Parathyroid adenoma (tissue), 2 donors: ENCODE measurements around the gene ETV3.
A peak's percentile ranks its signal among the peaks of the same experiment; 100 is the strongest.

Source experiments
- H2AFZ ChIP-seq: fragments of 300-600 bp; sonication (generic); one replicate; pipeline ENCODE4 v1.7.0; 2017; ENCODE audit warnings: antibody characterized with exemption, mild to moderate bottlenecking
- H3K27ac ChIP-seq: fragments of 300-600 bp; sonication (generic); one replicate; pipeline ENCODE4 v1.7.0; 2017
- H3K27me3 ChIP-seq: fragments of 300-600 bp; sonication (generic); one replicate; pipeline ENCODE4 v1.7.0; 2017; ENCODE audit warnings: low read length; ENCODE audit not compliant: control insufficient read depth, insufficient read depth
- H3K36me3 ChIP-seq: fragments of 300-600 bp; sonication (generic); one replicate; pipeline ENCODE4 v1.7.0; 2017; ENCODE audit warnings: low read length; ENCODE audit not compliant: control insufficient read depth, insufficient read depth
- H3K4me1 ChIP-seq: fragments of 300-600 bp; sonication (generic); one replicate; pipeline ENCODE4 v1.7.0; 2017; ENCODE audit warnings: control low read depth
- H3K4me2 ChIP-seq: fragments of 300-600 bp; sonication (generic); one replicate; pipeline ENCODE4 v1.7.0; 2017; ENCODE audit warnings: low read length
- H3K4me3 ChIP-seq: fragments of 300-600 bp; sonication (generic); one replicate; pipeline ENCODE4 v1.7.0; 2017; ENCODE audit warnings: low read depth, low read length
- H3K79me2 ChIP-seq: fragments of 300-600 bp; sonication (generic); one replicate; pipeline ENCODE4 v1.7.0; 2017; ENCODE audit warnings: control low read depth
- H3K9ac ChIP-seq: fragments of 300-600 bp; sonication (generic); one replicate; pipeline ENCODE4 v1.7.0; 2017; ENCODE audit warnings: mild to moderate bottlenecking
- H3K9me3 ChIP-seq: fragments of 300-600 bp; sonication (generic); one replicate; pipeline ENCODE4 v1.7.0; 2017; ENCODE audit warnings: low read length; ENCODE audit not compliant: control insufficient read depth
- TF ChIP-seq, protein P1 (sequence below): fragments of 300-600 bp; sonication (generic); IDR thresholded peaks from one replicate; pipeline ENCODE4 v1.7.0; 2017; ENCODE audit warnings: antibody characterized with exemption, mild to moderate bottlenecking
- donor health status: primary hyperparathyroidism.

The ETV3 gene

GRCh38 chr1:157167437-157167836, 29.2 kb upstream of the ETV3 start:
- no peaks in the 10 kb centered on the region for H3K27me3 ChIP-seq
- no peak overlapping the region for H2AFZ ChIP-seq
- H3K9ac ChIP-seq = no peak overlapping the region
- no peak overlapping the region for H3K27ac ChIP-seq
- no peaks in the 10 kb centered on the region for H3K79me2 ChIP-seq
- H3K4me1 ChIP-seq = no peaks in the 10 kb centered on the region
- no peaks in the 10 kb centered on the region for H3K36me3 ChIP-seq
- no peak overlapping the region for H3K4me3 ChIP-seq
- TF ChIP-seq, protein P1, sequence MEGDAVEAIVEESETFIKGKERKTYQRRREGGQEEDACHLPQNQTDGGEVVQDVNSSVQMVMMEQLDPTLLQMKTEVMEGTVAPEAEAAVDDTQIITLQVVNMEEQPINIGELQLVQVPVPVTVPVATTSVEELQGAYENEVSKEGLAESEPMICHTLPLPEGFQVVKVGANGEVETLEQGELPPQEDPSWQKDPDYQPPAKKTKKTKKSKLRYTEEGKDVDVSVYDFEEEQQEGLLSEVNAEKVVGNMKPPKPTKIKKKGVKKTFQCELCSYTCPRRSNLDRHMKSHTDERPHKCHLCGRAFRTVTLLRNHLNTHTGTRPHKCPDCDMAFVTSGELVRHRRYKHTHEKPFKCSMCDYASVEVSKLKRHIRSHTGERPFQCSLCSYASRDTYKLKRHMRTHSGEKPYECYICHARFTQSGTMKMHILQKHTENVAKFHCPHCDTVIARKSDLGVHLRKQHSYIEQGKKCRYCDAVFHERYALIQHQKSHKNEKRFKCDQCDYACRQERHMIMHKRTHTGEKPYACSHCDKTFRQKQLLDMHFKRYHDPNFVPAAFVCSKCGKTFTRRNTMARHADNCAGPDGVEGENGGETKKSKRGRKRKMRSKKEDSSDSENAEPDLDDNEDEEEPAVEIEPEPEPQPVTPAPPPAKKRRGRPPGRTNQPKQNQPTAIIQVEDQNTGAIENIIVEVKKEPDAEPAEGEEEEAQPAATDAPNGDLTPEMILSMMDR = no peak
- H3K4me2 ChIP-seq = no peak overlapping the region
- no peaks in the 10 kb centered on the region for H3K9me3 ChIP-seq

- H3K4me3 ChIP-seq = no peak overlapping the region
- no peaks in the 10 kb centered on the region for H3K79me2 ChIP-seq
- no peak overlapping the region for H3K4me2 ChIP-seq
- no peaks in the 10 kb centered on the region for H3K27me3 ChIP-seq
- no peaks in the 10 kb centered on the region for H3K36me3 ChIP-seq
- H2AFZ ChIP-seq = no peak overlapping the region
- no peaks in the 10 kb centered on the region for H3K9me3 ChIP-seq
- H3K9ac ChIP-seq = no peak overlapping the region
- H3K4me1 ChIP-seq = no peaks in the 10 kb centered on the region
- H3K27ac ChIP-seq = no peak overlapping the region
- TF ChIP-seq, protein P1 = no peak
Measured at GRCh38 chr1:157166590-157166989, 28.4 kb upstream of the ETV3 start.

- Histone ChIP-seq H3K4me2 (peak overlapping the region; percentile 24), H3K9me3 (no peaks in the 10 kb centered on the region), H3K27me3 (no peaks in the 10 kb centered on the region), H3K9ac (no peak overlapping the region), H3K27ac (no peak overlapping the region), H2AFZ (peak overlapping the region; percentile 57), H3K4me3 (no peak overlapping the region), H3K79me2 (no peaks in the 10 kb centered on the region), H3K36me3 (no peaks in the 10 kb centered on the region), H3K4me1 (no peaks in the 10 kb centered on the region)
- TF ChIP-seq, protein P1 = peak; percentile 75
Measured at GRCh38 chr1:157163273-157164127, 25.3 kb upstream of the ETV3 start.

GRCh38 chr1:157162345-157162744, 24.1 kb upstream of the ETV3 start:
- Histone ChIP-seq H3K4me1 (no peaks in the 10 kb centered on the region), H3K27me3 (no peaks in the 10 kb centered on the region), H3K9ac (no peak overlapping the region), H3K79me2 (no peaks in the 10 kb centered on the region), H3K4me2 (no peak overlapping the region), H3K36me3 (no peaks in the 10 kb centered on the region), H2AFZ (no peak overlapping the region), H3K27ac (no peak overlapping the region), H3K9me3 (no peaks in the 10 kb centered on the region), H3K4me3 (no peak overlapping the region)
- TF ChIP-seq, protein P1 = no peak

DNA sequence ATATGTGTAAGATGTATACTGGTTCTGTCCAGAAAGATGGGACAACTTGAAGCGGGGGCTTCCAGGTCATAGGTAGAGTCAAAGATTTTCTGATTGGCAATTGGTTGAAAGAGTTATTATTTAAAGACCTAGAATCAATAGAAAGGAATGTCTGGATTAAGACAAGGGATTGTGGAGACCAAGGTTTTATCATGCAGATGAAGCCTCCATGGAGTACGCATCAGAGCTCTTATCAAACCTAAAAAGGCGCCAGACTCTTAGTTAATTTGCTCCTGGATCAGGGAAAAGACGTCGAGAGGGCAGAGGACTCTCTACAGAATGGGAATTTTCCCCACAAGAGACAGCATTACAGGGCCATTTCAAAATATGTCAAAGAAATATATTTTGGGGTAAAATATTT, 23.7 kb upstream of the ETV3 start:
- Histone ChIP-seq H3K9me3 (no peaks in the 10 kb centered on the region), H3K36me3 (no peaks in the 10 kb centered on the region), H3K27me3 (no peaks in the 10 kb centered on the region), H3K4me1 (no peaks in the 10 kb centered on the region), H3K4me2 (no peak overlapping the region), H3K4me3 (no peak overlapping the region), H3K9ac (no peak overlapping the region), H3K27ac (no peak overlapping the region), H2AFZ (no peak overlapping the region), H3K79me2 (no peaks in the 10 kb centered on the region)
- TF ChIP-seq, protein P1 = no peak
